Measurements from ENCODE around the gene NECTIN4.

DNA sequence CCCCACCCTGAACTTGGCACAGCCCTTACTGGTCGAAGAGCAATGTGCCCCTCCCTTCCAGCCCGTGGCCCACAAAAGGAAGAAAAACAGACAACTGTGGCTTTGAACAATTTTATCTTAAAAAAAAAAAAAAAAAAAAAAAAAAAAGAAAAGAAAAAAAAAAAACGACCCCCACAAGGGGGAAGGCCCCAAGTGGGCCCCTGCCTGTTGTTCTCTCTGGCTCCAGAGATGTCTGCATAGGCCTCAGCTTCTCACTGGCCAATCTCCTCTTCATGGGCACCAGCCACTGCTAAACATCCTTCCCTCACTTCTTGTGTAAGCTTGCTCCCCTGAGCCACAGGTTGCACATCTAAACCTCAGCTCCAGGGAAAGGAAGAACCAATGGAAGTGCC is 50.2 kb downstream of the NECTIN4 start:
- no peak for TF ChIP-seq CTCF (IDR thresholded peaks at IDR 0.05)
- TF ChIP-seq POLR2A (IDR thresholded peaks at IDR 0.05) = no peak

Data from tibial nerve (tissue), 3 donors.